HL-60 (cell line): ENCODE results near the gene RHOV.

Source experiments
- DNase-seq, 2 experiments: peaks; one replicate each; pipeline ENCODE4 v3.0.0-alpha.2; 2010 to 2020; ENCODE audit warnings: low read depth in 1 of 2, low spot score in 1 of 2
- H3K27ac ChIP-seq: fragments of 250-450 bp; sonication (Bioruptor Pico); replicated peaks from 2 replicates; pipeline ENCODE4 v1.5.1; 2020; ENCODE audit warnings: mild to moderate bottlenecking, moderate library complexity
- H3K27me3 ChIP-seq: fragments of 250-450 bp; sonication (Bioruptor Pico); 2 replicates; pipeline ENCODE4 v1.5.1; 2021; ENCODE audit warnings: mild to moderate bottlenecking, moderate library complexity; ENCODE audit not compliant: insufficient read depth, poor library complexity, severe bottlenecking
- H3K4me3 ChIP-seq: replicated peaks from 2 replicates; pipeline ENCODE4 v1.5.1; 2011; ENCODE audit warnings: mild to moderate bottlenecking, control low read depth, low read length; ENCODE audit not compliant: insufficient read depth
- GABPA ChIP-seq: IDR thresholded peaks from 2 replicates; pipeline ENCODE4 v1.6.1; 2012; ENCODE audit warnings: low read depth
- POLR2AphosphoS5 ChIP-seq: IDR thresholded peaks from 2 replicates; pipeline ENCODE4 v1.6.1; 2012; ENCODE audit warnings: low read depth
- SPI1 ChIP-seq: IDR thresholded peaks from 2 replicates; pipeline ENCODE4 v1.6.1; 2012; ENCODE audit warnings: low read depth, mild to moderate bottlenecking, borderline replicate concordance
- TF ChIP-seq, protein P1 (sequence below): IDR thresholded peaks from 2 replicates; pipeline ENCODE4 v1.6.1; 2012; ENCODE audit warnings: low read depth; ENCODE audit not compliant: insufficient replicate concordance
- TF ChIP-seq, protein P2 (sequence below): IDR thresholded peaks from one replicate; pipeline ENCODE4 v1.5.1; 2011; ENCODE audit warnings: low read length, control low read depth, inconsistent platforms; ENCODE audit not compliant: insufficient read depth

Gene RHOV

DNA sequence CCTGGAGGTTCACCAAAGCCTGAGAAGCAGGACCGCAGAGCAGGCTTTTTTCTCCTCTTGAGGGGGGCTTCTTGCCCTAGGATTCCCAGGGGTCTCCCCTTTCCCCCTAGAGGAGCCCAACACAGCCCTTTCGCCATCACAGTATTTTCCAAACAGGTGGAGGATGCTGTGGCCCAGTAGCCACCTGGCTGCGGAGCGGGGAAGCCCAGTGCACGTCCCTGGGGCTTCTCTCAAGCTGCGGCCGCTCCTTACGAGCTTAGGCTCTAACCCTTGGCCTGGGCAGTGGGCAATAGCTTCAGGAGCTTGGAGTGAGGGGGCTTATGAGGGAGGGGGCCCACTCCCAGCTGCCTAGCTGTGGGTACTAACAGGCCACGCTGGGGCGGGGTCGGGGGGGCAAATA, 43.6 kb upstream of the RHOV start:
- H3K27ac ChIP-seq = no peak overlapping the region
- no peaks in the 10 kb centered on the region for H3K27me3 ChIP-seq
- no peak overlapping the region for H3K4me3 ChIP-seq
- DNase-seq = no peak
- TF ChIP-seq SPI1 = no peak
- TF ChIP-seq, protein P1, sequence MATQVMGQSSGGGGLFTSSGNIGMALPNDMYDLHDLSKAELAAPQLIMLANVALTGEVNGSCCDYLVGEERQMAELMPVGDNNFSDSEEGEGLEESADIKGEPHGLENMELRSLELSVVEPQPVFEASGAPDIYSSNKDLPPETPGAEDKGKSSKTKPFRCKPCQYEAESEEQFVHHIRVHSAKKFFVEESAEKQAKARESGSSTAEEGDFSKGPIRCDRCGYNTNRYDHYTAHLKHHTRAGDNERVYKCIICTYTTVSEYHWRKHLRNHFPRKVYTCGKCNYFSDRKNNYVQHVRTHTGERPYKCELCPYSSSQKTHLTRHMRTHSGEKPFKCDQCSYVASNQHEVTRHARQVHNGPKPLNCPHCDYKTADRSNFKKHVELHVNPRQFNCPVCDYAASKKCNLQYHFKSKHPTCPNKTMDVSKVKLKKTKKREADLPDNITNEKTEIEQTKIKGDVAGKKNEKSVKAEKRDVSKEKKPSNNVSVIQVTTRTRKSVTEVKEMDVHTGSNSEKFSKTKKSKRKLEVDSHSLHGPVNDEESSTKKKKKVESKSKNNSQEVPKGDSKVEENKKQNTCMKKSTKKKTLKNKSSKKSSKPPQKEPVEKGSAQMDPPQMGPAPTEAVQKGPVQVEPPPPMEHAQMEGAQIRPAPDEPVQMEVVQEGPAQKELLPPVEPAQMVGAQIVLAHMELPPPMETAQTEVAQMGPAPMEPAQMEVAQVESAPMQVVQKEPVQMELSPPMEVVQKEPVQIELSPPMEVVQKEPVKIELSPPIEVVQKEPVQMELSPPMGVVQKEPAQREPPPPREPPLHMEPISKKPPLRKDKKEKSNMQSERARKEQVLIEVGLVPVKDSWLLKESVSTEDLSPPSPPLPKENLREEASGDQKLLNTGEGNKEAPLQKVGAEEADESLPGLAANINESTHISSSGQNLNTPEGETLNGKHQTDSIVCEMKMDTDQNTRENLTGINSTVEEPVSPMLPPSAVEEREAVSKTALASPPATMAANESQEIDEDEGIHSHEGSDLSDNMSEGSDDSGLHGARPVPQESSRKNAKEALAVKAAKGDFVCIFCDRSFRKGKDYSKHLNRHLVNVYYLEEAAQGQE = no peak

DNA sequence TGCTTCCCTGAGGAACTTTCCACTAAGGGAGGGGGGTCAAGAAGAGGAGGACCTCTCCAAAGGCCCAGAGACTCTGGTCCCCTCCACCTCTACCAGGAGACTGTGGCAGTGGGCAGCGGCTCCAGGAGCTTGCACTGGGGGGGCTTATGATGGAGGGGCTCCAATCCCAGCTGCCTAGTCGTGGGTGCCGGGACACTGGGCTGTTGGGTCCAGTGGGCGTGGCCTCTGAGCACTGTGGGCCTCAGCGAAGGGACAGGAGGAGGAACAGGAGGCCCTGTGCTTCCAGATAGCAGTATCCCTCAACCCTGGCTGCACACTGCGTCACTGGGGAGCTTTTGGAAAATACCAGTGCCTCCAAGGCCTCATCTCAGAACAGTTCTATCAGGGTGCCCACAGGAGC, 41.6 kb upstream of the RHOV start:
- DNase-seq = no peak
- H3K27ac ChIP-seq = no peak overlapping the region
- H3K27me3 ChIP-seq = no peaks in the 10 kb centered on the region
- H3K4me3 ChIP-seq = no peak overlapping the region
- no peak for TF ChIP-seq SPI1
- TF ChIP-seq, protein P1 = no peak
- no peak for TF ChIP-seq POLR2AphosphoS5
- TF ChIP-seq, protein P2, sequence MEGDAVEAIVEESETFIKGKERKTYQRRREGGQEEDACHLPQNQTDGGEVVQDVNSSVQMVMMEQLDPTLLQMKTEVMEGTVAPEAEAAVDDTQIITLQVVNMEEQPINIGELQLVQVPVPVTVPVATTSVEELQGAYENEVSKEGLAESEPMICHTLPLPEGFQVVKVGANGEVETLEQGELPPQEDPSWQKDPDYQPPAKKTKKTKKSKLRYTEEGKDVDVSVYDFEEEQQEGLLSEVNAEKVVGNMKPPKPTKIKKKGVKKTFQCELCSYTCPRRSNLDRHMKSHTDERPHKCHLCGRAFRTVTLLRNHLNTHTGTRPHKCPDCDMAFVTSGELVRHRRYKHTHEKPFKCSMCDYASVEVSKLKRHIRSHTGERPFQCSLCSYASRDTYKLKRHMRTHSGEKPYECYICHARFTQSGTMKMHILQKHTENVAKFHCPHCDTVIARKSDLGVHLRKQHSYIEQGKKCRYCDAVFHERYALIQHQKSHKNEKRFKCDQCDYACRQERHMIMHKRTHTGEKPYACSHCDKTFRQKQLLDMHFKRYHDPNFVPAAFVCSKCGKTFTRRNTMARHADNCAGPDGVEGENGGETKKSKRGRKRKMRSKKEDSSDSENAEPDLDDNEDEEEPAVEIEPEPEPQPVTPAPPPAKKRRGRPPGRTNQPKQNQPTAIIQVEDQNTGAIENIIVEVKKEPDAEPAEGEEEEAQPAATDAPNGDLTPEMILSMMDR = no peak
- no peak for TF ChIP-seq GABPA

DNA sequence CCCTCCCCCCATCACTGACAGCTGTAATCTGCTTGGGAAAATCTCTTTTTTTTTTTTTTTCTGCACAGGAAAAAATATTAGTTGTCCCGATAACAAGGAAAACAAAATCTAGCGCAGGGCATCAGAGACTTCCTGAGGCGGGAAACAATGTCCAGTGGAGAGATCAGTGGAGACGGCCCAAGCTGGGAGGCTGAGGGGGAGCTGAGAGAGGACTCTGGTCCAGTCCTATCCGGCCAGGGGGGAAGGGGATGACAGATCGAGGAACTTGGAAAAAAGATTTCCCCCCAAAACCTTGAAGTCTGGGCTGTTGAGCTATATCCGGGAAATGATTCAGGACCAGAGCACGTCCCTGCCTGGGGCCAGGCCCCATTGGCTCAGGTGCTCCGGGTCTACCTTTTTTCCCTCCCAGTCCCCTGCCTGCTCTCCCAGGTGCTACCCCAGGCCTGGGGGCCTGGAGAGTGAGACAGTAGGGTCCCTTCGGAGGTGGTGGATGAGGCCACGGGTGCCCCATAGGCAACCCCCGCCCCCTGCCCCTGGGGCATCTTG, 41.2 kb upstream of the RHOV start:
- no peaks in the 10 kb centered on the region for H3K27me3 ChIP-seq
- no peak overlapping the region for H3K4me3 ChIP-seq
- TF ChIP-seq, protein P1 = no peak
- H3K27ac ChIP-seq = no peak overlapping the region
- DNase-seq = no peak

DNA sequence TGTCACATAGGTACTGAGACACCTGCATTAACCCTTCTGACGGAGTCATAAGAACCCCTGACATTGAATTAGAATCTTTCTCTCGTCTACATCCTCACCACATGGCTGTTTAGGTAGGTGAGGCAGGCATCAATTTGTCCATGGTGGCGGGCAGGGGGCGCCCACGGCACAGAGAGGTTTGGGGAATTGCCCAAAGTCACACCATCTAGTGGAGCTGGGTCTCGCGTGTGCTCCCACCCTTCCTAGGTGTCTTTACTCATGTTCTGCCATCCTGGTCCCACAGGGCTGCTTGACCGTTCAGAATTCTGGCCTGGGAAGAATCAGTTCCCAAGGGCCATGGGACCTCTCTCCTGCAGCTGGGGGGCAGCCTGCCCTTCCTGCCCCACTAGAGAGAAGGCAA, 40.5 kb upstream of the RHOV start:
- Histone ChIP-seq H3K27ac (no peak overlapping the region), H3K27me3 (no peaks in the 10 kb centered on the region), H3K4me3 (no peak overlapping the region)
- no peak for DNase-seq
- TF ChIP-seq GABPA (no peak), SPI1 (no peak), POLR2AphosphoS5 (no peak)
- TF ChIP-seq, protein P1 = no peak
- TF ChIP-seq, protein P2 = no peak
